HEK293T (cell line): ENCODE data around the gene MX1.

Experiments used
- ARNT ChIP-seq: fragments of 450-650 bp; IDR thresholded peaks from 2 replicates; pipeline ENCODE4 v1.6.1; 2017; ENCODE audit warnings: mild to moderate bottlenecking
- BHLHE40 ChIP-seq: fragments of 450-650 bp; IDR thresholded peaks from 2 replicates; pipeline ENCODE4 v1.6.1; 2016; ENCODE audit warnings: mild to moderate bottlenecking, moderate library complexity, borderline replicate concordance
- ELF4 ChIP-seq: fragments of 450-650 bp; IDR thresholded peaks from 2 replicates; pipeline ENCODE4 v1.6.1; 2017; ENCODE audit warnings: antibody characterized with exemption
- FOXK2 ChIP-seq: fragments of 450-650 bp; IDR thresholded peaks from 2 replicates; pipeline ENCODE4 v1.6.1; 2016; ENCODE audit warnings: mild to moderate bottlenecking
- LEF1 ChIP-seq: fragments of 450-650 bp; IDR thresholded peaks from 2 replicates; pipeline ENCODE4 v1.6.1; 2017; ENCODE audit warnings: mild to moderate bottlenecking, borderline replicate concordance
- NFRKB ChIP-seq: fragments of 450-650 bp; IDR thresholded peaks from 2 replicates; pipeline ENCODE4 v1.6.1; 2016; ENCODE audit warnings: mild to moderate bottlenecking, moderate library complexity
- PKNOX1 ChIP-seq: fragments of 450-650 bp; IDR thresholded peaks from 2 replicates; pipeline ENCODE4 v1.6.1; 2016
- SP1 ChIP-seq: fragments of 450-650 bp; IDR thresholded peaks from 2 replicates; pipeline ENCODE4 v1.6.1; 2017
- SUZ12 ChIP-seq: fragments of 450-650 bp; IDR thresholded peaks from 2 replicates; pipeline ENCODE4 v1.6.1; 2016; ENCODE audit warnings: mild to moderate bottlenecking
- TARDBP ChIP-seq: fragments of 450-650 bp; IDR thresholded peaks from 2 replicates; pipeline ENCODE4 v1.6.1; 2016
- ZNF384 ChIP-seq: fragments of 450-650 bp; IDR thresholded peaks from 2 replicates; pipeline ENCODE4 v1.6.1; 2016

- TF ChIP-seq SP1 = no peak
- no peak for TF ChIP-seq PKNOX1
- TF ChIP-seq ELF4 = no peak
- no peak for TF ChIP-seq NFRKB
- no peak for TF ChIP-seq FOXK2
- no peak for TF ChIP-seq ARNT
- TF ChIP-seq SUZ12 = no peak
- TF ChIP-seq TARDBP = no peak
- TF ChIP-seq ZNF384 = no peak
- no peak for TF ChIP-seq BHLHE40
- TF ChIP-seq LEF1 = no peak
These were observed 19.7 kb upstream of the MX1 start for GRCh38 chr21:41406340-41406739.
